Middle frontal gyrus (tissue), 1 donor: ENCODE data around the gene NOS3.
"Not testable (repeated sequence)": the region's sequence is repeated elsewhere in the genome, so short reads cannot be mapped to it uniquely, and the experiment has no call there.

Source experiments
- DNase-seq: peaks from one replicate; pipeline ENCODE4 v3.0.0-alpha.2; 2015; ENCODE audit warnings: low spot score; ENCODE audit errors: extremely low spot score

The NOS3 gene

GRCh38 chr7:151016505-151016904, 25.7 kb downstream of the NOS3 start:
- no peak for DNase-seq

GRCh38 chr7:151016942-151017341, 26.1 kb downstream of the NOS3 start:
- no peak for DNase-seq

GRCh38 chr7:151017370-151017952, 26.6 kb downstream of the NOS3 start:
- no peak for DNase-seq

GRCh38 chr7:151017953-151018420, 27.2 kb downstream of the NOS3 start:
- DNase-seq, result no peak

- no peak for DNase-seq
Measured at GRCh38 chr7:151018421-151019129, 27.8 kb downstream of the NOS3 start.

- no peak for DNase-seq
Measured at GRCh38 chr7:151019130-151019447, 28.3 kb downstream of the NOS3 start.

- no peak for DNase-seq
Measured at GRCh38 chr7:151020231-151020630, 29.4 kb downstream of the NOS3 start.

- DNase-seq, result no peak
Measured at GRCh38 chr7:151023232-151023631, 32.4 kb downstream of the NOS3 start.

- no peak for DNase-seq
Measured at GRCh38 chr7:151024435-151025056, 33.7 kb downstream of the NOS3 start, which contains the start of gene ATG9B. Gene ATG9B (minus strand): TSS chr7:151024494. CDS start chr7:151024423, 71 bp downstream.

- DNase-seq, result no peak
Measured at GRCh38 chr7:151025924-151026671, 35.3 kb downstream of the NOS3 start.

GRCh38 chr7:151026771-151027727, 36.2 kb downstream of the NOS3 start:
- not testable (repeated sequence) for DNase-seq

- not testable (repeated sequence) for DNase-seq
Measured at GRCh38 chr7:151027728-151028130, 36.9 kb downstream of the NOS3 start.

GRCh38 chr7:151028131-151028947, 37.5 kb downstream of the NOS3 start, which contains the start of gene ABCB8:
Gene ABCB8 (plus strand): TSS chr7:151028450. CDS start chr7:151028516, 66 bp downstream.
- peak; percentile 93 for DNase-seq

- no peak for DNase-seq
Measured at GRCh38 chr7:151028948-151029501, 38.2 kb downstream of the NOS3 start.

- no peak for DNase-seq
Measured at GRCh38 chr7:151031011-151031410, 40.2 kb downstream of the NOS3 start.

- no peak for DNase-seq
Measured at GRCh38 chr7:151032936-151033863, 42.4 kb downstream of the NOS3 start.

GRCh38 chr7:151033864-151034249, 43.0 kb downstream of the NOS3 start:
- no peak for DNase-seq

- no peak for DNase-seq
Measured at GRCh38 chr7:151034312-151035025, 43.7 kb downstream of the NOS3 start.
